SK-N-MC (cell line): ENCODE results near the gene TMEM31.
"Not testable (repeated sequence)": the region's sequence is repeated elsewhere in the genome, so short reads cannot be mapped to it uniquely, and the experiment has no call there.

Experiments
- EZH2 ChIP-seq: fragments of 200-600 bp; sonication (generic); IDR thresholded peaks from one replicate; pipeline ENCODE4 v1.6.1; 2017; ENCODE audit warnings: antibody characterized with exemption
- FOXP2 ChIP-seq: optimal IDR thresholded peaks from 2 replicates; pipeline ENCODE3; 2011; ENCODE audit warnings: mild to moderate bottlenecking, moderate library complexity; ENCODE audit not compliant: insufficient read depth; ENCODE audit errors: extremely low read length, control extremely low read depth
- POLR2AphosphoS5 ChIP-seq: IDR thresholded peaks from 2 replicates; pipeline ENCODE4 v1.6.1; 2012; ENCODE audit warnings: mild to moderate bottlenecking, low read depth, low read length, borderline replicate concordance

DNA sequence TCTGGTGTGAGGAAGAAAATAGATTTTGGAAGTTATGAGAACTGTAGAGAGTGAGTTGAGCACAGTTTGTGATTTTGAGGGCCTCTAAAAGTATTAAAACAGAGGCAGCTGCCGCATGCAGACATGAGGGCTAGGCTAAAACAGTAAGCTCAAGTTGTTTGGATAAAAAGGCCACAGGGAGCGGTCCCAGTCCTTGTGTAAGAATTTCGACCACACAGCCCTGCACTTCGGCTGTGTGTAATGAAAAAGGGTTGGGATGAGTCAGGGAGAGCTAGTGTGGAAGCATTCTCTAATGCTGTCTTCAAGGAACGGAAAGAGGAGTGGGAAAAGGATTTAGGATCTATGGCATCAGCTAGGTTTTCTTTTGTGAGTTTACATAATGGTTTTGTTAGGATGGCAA is 52.8 kb downstream of the TMEM31 start:
- not testable (repeated sequence) for TF ChIP-seq POLR2AphosphoS5, EZH2, FOXP2
